NCI-H187 treated with DMSO at 0.1 percent for 48 hours (cell line): ENCODE results near the gene ANKRD13A.
"Not testable (repeated sequence)": the region's sequence is repeated elsewhere in the genome, so short reads cannot be mapped to it uniquely, and the experiment has no call there.

ENCODE experiments used
- DNase-seq: peaks from one replicate; lab custom pipeline; 2025; lab: John Stamatoyannopoulos, UW

ANKRD13A gene

DNA sequence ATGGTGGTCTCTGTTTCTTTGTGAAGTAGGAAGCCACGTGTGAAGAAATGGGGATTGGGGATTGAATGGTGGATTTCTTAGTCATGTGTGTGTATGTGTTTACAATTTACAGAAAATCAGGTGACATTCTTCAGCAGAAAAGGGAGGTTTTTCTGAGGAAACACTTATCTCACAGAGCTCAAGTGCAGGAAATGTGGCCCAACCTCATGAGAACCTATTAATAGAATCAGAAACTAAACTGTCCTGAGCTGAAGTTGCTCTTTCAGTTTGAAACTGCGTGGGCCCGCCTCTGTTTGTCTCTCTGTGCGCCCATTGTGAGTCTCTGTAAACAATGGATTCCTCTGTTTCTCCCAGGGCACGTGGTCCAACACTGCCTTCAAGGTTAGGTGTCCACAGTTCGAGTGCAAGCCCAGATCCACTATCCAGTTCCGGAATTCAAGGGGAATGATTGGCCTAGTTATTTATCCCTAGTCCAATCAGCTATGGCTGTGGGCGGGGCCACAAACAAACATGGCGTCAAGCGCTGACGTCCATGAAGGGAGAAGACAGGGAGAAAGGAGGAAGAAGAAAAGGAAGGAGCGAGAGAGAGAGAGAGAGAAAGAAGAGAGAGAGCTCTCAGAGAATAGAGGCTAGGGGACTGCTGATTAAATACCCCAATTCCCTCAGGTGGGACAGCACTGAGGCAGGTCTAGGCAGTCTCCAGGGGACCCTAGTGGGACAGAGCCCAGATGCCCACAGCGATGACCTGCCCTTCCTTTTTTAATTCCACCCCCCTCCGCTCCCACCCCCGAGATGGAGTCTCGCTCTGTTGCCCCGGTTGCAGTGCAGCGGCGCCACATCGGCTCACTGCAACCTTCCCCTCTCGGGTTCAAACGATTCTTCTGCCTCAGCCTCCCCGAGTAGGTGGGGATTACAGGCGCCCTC lies 80.5 kb downstream of the ANKRD13A start:
- no peak for DNase-seq

DNA sequence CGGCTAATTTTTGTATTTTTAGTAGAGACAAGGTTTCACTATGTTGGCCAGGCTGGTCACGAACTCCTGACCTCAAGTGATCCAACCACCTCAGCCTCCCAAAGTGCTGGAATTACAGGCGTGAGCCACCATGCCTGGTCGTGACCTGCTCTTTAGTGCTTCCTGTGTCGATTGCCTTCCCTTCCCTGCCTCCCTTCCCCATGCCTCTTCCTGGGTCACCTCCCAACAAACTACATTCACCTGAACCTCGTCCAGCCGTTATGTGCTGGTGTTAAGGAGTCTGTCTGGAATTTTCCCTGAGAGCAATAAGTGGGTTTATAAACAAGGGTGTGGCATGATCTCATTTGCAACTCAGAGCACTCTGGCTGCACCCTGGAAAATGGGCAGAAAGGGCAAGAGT lies 81.2 kb downstream of the ANKRD13A start:
- DNase-seq: no peak

DNA sequence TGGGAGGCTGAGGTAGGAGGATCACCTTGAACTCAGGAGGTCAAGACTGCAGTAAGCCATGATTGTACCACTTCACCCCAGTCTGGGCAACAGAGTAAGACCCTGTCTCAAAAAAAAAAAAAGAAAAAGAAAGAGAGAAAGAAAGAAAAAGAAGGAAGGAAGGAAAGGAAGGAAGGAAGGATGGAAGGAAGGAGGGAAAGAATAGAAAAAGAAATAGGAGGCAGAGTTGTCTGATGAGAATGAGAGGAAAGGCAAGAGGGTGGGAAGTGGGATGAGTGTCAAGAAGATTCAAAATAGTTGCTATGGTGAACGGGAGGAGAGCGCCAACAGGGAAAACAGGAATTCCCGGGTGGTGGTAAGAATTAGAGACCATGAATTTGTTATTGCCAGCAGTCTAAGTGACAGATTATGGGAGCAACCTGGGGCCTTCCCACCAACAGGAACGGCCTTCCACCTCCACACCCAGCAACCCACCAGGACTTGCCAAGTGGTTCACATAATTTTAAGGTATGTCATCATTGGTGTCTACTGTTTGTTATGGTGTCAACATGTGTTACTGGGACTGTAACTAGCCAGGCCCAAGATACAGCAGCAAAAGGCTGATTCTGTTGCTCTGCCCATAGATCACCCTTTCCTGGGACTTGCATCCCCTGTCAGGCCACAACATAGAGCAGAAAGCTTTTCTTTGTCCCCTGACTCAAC lies 85.2 kb downstream of the ANKRD13A start:
- DNase-seq: no peak

DNA sequence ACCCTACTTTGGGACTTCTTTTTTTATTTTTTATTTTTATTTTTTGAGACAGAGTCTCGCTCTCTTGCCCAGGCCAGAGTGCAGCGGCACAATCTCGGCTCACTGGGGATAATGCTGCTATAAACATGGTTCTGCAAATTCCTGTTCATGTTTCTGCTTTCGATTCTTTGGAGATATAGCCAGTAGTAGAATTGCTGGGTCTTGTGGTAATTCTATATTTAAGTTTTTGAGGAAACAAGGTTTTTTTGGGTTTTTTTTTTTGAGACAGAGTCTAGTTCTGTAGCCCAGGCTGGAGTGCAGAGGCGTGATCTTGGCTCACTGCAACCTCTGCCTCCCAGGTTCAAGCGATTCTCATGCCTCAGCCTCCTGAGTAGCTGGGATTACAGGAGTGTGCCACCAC lies 89.0 kb downstream of the ANKRD13A start:
- not testable (repeated sequence) for DNase-seq

DNA sequence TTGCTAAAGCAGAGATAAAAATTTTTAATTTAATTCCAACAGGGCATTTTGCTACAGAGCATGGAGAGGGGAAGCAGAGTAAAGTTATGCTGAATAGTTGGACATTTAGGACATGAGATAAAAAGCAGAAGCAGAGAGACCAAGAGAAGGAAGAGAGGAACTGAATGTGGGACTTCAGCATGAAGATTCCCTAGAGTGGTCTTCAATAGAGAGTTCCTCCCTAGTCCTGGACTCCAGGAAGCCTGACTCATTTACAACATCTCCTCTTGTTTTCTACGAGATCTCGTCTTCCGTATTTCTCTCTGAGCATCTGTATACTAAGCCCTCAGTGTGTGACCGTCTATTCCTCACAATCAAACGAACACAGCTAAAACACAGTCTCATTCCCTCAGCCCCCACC lies 89.7 kb downstream of the ANKRD13A start:
- no peak for DNase-seq
